ENCODE measurements around the gene SNRNP48.

GRCh38 chr6:7558781-7559180 is 31.2 kb upstream of the SNRNP48 start:
- TF ChIP-seq, protein P1, sequence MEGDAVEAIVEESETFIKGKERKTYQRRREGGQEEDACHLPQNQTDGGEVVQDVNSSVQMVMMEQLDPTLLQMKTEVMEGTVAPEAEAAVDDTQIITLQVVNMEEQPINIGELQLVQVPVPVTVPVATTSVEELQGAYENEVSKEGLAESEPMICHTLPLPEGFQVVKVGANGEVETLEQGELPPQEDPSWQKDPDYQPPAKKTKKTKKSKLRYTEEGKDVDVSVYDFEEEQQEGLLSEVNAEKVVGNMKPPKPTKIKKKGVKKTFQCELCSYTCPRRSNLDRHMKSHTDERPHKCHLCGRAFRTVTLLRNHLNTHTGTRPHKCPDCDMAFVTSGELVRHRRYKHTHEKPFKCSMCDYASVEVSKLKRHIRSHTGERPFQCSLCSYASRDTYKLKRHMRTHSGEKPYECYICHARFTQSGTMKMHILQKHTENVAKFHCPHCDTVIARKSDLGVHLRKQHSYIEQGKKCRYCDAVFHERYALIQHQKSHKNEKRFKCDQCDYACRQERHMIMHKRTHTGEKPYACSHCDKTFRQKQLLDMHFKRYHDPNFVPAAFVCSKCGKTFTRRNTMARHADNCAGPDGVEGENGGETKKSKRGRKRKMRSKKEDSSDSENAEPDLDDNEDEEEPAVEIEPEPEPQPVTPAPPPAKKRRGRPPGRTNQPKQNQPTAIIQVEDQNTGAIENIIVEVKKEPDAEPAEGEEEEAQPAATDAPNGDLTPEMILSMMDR (IDR thresholded peaks at IDR 0.05; ENCODE audit: poor library complexity): no peak
- TF ChIP-seq EZH2 (IDR thresholded peaks at IDR 0.05; ENCODE audit: borderline replicate concordance): no peak
